Mesendoderm (in vitro differentiated cells): ENCODE measurements around the gene TMEM30B.
A peak's percentile ranks its signal among the peaks of the same experiment; 100 is the strongest.
"Not testable (repeated sequence)": the region's sequence is repeated elsewhere in the genome, so short reads cannot be mapped to it uniquely, and the experiment has no call there.

ENCODE experiments used
- DNase-seq: peaks from one replicate; pipeline ENCODE4 v3.0.0; 2013
- H2AK5ac ChIP-seq: 2 replicates; pipeline ENCODE4 v1.6.1; 2013; ENCODE audit warnings: low read length, inconsistent platforms
- H2BK120ac ChIP-seq: 2 replicates; pipeline ENCODE4 v1.6.1; 2013; ENCODE audit warnings: low read depth, mild to moderate bottlenecking, low read length, moderate library complexity, mixed read lengths
- H2BK15ac ChIP-seq: replicated peaks from 2 replicates; pipeline ENCODE4 v1.6.1; 2013; ENCODE audit warnings: low read depth, mild to moderate bottlenecking, moderate library complexity
- H2BK5ac ChIP-seq: 2 replicates; pipeline ENCODE4 v1.6.1; 2013; ENCODE audit warnings: low read length, inconsistent platforms
- H3K18ac ChIP-seq: 2 replicates; pipeline ENCODE4 v1.6.1; 2013; ENCODE audit warnings: mild to moderate bottlenecking, low read length, mixed read lengths
- H3K23ac ChIP-seq: one replicate; pipeline ENCODE4 v1.6.1; 2013; ENCODE audit warnings: low read length
- H3K27ac ChIP-seq: 2 replicates; pipeline ENCODE4 v1.5.1; 2013; ENCODE audit warnings: low read depth, mild to moderate bottlenecking, inconsistent platforms, low read length, moderate library complexity
- H3K27me3 ChIP-seq: 2 replicates; pipeline ENCODE4 v1.6.1; 2013; ENCODE audit warnings: low read length, control low read depth, mild to moderate bottlenecking, inconsistent platforms; ENCODE audit not compliant: insufficient read depth, poor library complexity
- H3K36me3 ChIP-seq: 2 replicates; pipeline ENCODE4 v1.6.1; 2013; ENCODE audit warnings: low read length, inconsistent platforms; ENCODE audit not compliant: control insufficient read depth, insufficient read depth
- H3K4ac ChIP-seq: one replicate; pipeline ENCODE4 v1.6.1; 2013; ENCODE audit warnings: low read depth, mild to moderate bottlenecking, low read length, moderate library complexity
- H3K4me1 ChIP-seq: 2 replicates; pipeline ENCODE4 v1.6.1; 2013; ENCODE audit warnings: low read depth, low read length, inconsistent platforms; ENCODE audit not compliant: control insufficient read depth
- H3K4me2 ChIP-seq: 2 replicates; pipeline ENCODE4 v1.6.1; 2013; ENCODE audit warnings: low read length
- H3K4me3 ChIP-seq: 2 replicates; pipeline ENCODE4 v1.5.1; 2013; ENCODE audit warnings: mild to moderate bottlenecking, low read length
- H3K56ac ChIP-seq: one replicate; pipeline ENCODE4 v1.6.1; 2013; ENCODE audit warnings: low read length
- H3K79me1 ChIP-seq: 2 replicates; pipeline ENCODE4 v1.6.1; 2013; ENCODE audit warnings: low read length, inconsistent platforms
- H3K79me2 ChIP-seq: 2 replicates; pipeline ENCODE4 v1.6.1; 2013; ENCODE audit warnings: mild to moderate bottlenecking, low read length; ENCODE audit not compliant: control insufficient read depth, insufficient read depth
- H3K9ac ChIP-seq: 2 replicates; pipeline ENCODE4 v1.6.1; 2013; ENCODE audit warnings: low read length, inconsistent platforms
- H4K5ac ChIP-seq: one replicate; pipeline ENCODE4 v1.6.1; 2013; ENCODE audit warnings: low read length
- H4K8ac ChIP-seq: one replicate; pipeline ENCODE4 v1.6.1; 2013; ENCODE audit warnings: low read depth, mild to moderate bottlenecking, control low read depth, low read length, moderate library complexity
- WGBS: extraction: QIAGEN DNeasy Blood & Tissue Kit; methylation state at CpG from one replicate; pipeline ENCODE4 v1.1.7; 2013; ENCODE audit warnings: low lambda C conversion rate, missing lambda C conversion rate; ENCODE audit not compliant: insufficient coverage; ENCODE audit errors: extremely low coverage; 5-methylcytosine and 5-hydroxymethylcytosine counted together

The TMEM30B gene

DNA sequence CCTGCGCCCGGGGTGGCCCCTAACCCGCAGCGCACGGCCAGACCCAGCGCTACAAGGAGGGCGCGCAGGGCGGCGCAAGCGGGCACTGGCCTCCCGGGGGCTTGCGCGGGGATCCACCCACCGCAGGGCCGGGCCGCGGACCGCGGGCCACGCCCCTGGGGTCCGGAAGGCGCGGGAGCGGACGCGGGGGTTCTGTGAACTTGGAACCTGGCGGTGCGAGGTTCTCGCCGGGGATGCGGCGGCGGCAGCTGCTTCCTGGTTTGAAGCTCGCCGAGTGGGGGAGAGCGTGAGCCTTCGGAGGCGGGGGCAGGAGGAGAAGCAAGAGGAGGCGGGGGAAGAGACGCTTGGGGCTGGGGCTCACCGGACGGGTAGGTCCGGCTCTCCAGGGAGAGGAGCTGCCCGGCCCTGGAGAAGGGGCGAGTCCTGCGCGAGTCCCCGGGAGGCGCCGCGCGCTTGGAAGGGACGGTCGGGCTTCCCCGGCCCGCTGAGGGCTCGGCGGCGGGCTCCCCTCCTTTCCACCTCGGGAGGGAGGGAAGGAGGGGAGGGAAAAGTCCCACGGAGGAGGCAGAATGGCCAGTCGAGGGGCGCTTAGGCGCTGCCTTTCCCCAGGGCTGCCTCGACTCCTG is 40.4 kb upstream of the TMEM30B start, which contains the start of gene PRKCH:
TSS of gene PRKCH (plus strand) at position 195 of the 626 bp plus-strand sequence. CDS start 523 bp downstream, outside the sequence.
- Histone ChIP-seq H4K5ac (no peak within 1 kb of the TSS), H3K4me3 (peak within 1 kb of the TSS; percentile 10), H3K27me3 (no peaks in the 10 kb centered on the region), H4K8ac (no peak within 1 kb of the TSS), H3K79me2 (no peaks in the 10 kb centered on the region), H3K9ac (peak within 1 kb of the TSS; percentile 57), H3K4me2 (peak within 1 kb of the TSS; percentile 81), H3K56ac (peak within 1 kb of the TSS; percentile 69), H2BK15ac (no peak within 1 kb of the TSS), H2BK120ac (no peak within 1 kb of the TSS), H3K27ac (no peak within 1 kb of the TSS), H3K4me1 (peaks cover 3% of the 10 kb centered on the region), H2AK5ac (no peak within 1 kb of the TSS), H3K4ac (peak within 1 kb of the TSS; percentile 45), H2BK5ac (no peak within 1 kb of the TSS), H3K79me1 (no peaks in the 10 kb centered on the region), H3K36me3 (no peaks in the 10 kb centered on the region), H3K18ac (peak within 1 kb of the TSS; percentile 77), H3K23ac (peak within 1 kb of the TSS; percentile 15)
- no CpG with 5 or more reads among the region's 66 CpGs for WGBS
- DNase-seq: peak; percentile 89

DNA sequence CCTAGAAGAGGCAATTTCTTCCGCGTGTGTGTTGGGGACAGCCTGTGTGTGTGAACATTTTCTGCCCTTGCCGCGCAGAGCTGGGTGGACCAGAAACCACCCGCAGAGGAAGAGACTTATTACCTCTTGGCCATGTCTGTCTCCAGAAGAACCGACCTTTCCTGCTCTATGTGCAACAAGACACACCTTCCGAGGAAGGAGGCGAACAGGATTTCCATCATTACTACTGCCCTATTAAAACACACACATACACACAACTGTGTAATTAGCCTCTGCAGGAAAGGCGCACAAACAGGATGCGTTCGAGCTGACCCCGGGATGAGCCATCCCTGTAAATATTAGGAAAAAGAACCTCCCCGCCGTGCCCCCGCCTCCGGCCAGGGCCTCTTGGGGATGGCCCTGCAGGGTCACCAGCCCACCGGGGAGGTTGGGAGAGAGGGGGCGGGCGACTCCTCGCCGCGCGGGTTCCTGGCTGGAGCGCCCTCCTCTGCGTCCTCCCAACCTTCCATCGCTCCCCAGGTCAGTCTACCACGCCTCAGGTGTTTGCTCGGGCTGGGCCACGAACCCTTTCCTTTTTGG is 39.8 kb upstream of the TMEM30B start:
- Histone ChIP-seq H4K5ac (no peak overlapping the region), H3K4me2 (peak overlapping the region; percentile 81), H2BK120ac (no peak overlapping the region), H3K27ac (no peak overlapping the region), H3K9ac (peak overlapping the region; percentile 57), H3K27me3 (no peaks in the 10 kb centered on the region), H4K8ac (no peak overlapping the region), H3K36me3 (no peaks in the 10 kb centered on the region), H3K79me1 (no peaks in the 10 kb centered on the region), H3K4me1 (peaks cover 3% of the 10 kb centered on the region), H3K23ac (no peak overlapping the region), H2BK5ac (no peak overlapping the region), H3K4me3 (peak overlapping the region; percentile 10), H3K56ac (peak overlapping the region; percentile 69), H2BK15ac (no peak overlapping the region), H3K4ac (no peak overlapping the region), H2AK5ac (no peak overlapping the region), H3K18ac (peak overlapping the region; percentile 77), H3K79me2 (no peaks in the 10 kb centered on the region)
- no peak for DNase-seq
- no CpG with 5 or more reads among the region's 29 CpGs for WGBS

GRCh38 chr14:61320170-61320569 is 39.0 kb upstream of the TMEM30B start:
- H2AK5ac ChIP-seq, H3K27ac ChIP-seq, H3K79me2 ChIP-seq, H3K36me3 ChIP-seq, H3K4me1 ChIP-seq, H2BK15ac ChIP-seq, H3K9ac ChIP-seq, H2BK120ac ChIP-seq, H3K23ac ChIP-seq, H4K8ac ChIP-seq, H3K4me3 ChIP-seq, H3K56ac ChIP-seq, H3K18ac ChIP-seq, H3K79me1 ChIP-seq, H3K4ac ChIP-seq, H3K4me2 ChIP-seq, H4K5ac ChIP-seq, H3K27me3 ChIP-seq, H2BK5ac ChIP-seq, DNase-seq: not testable (repeated sequence)
- no CpG with 5 or more reads among the region's 16 CpGs for WGBS

DNA sequence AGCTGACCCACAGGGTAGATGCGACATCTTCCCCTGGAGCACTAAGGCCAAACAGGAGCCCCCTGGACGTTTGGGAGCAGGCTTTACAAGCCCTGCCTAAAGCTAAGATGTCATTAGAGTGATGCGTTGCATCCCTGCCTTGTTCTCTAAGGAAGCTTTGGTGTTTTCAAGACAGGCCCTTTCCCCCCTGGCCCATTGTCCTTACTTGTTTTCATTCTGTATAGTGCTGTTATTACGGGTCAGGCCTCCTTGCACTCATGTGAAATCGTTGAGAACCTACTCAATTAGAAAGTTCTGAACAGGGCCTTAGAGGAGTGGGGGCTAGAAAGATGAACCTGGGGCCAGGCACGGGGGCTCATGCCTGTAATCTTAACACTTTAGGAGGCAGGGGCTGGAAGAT is 38.6 kb upstream of the TMEM30B start:
- Histone ChIP-seq H2BK120ac (no peak overlapping the region), H3K18ac (no peak overlapping the region), H3K23ac (no peak overlapping the region), H2BK5ac (no peak overlapping the region), H3K4me2 (no peak overlapping the region), H3K4me3 (no peak overlapping the region), H3K4ac (no peak overlapping the region), H3K4me1 (peaks cover 3% of the 10 kb centered on the region), H4K5ac (no peak overlapping the region), H3K56ac (no peak overlapping the region), H2BK15ac (no peak overlapping the region), H3K79me2 (no peaks in the 10 kb centered on the region), H4K8ac (no peak overlapping the region), H2AK5ac (no peak overlapping the region), H3K27me3 (no peaks in the 10 kb centered on the region), H3K36me3 (no peaks in the 10 kb centered on the region), H3K9ac (no peak overlapping the region), H3K27ac (no peak overlapping the region), H3K79me1 (no peaks in the 10 kb centered on the region)
- no CpG with 5 or more reads among the region's 6 CpGs for WGBS
- DNase-seq: no peak

GRCh38 chr14:61319086-61319485 is 37.9 kb upstream of the TMEM30B start:
- Histone ChIP-seq H3K79me1 (no peaks in the 10 kb centered on the region), H3K9ac (no peak overlapping the region), H3K56ac (no peak overlapping the region), H2AK5ac (no peak overlapping the region), H3K4me2 (no peak overlapping the region), H3K4me1 (peaks cover 3% of the 10 kb centered on the region), H3K36me3 (no peaks in the 10 kb centered on the region), H2BK15ac (no peak overlapping the region), H2BK120ac (no peak overlapping the region), H3K79me2 (no peaks in the 10 kb centered on the region), H3K4me3 (no peak overlapping the region), H3K27ac (no peak overlapping the region), H2BK5ac (no peak overlapping the region), H4K5ac (no peak overlapping the region), H3K23ac (no peak overlapping the region), H3K4ac (no peak overlapping the region), H3K18ac (no peak overlapping the region), H4K8ac (no peak overlapping the region), H3K27me3 (no peaks in the 10 kb centered on the region)
- DNase-seq: no peak
- no CpG with 5 or more reads among the region's 3 CpGs for WGBS
